ENCODE measurements around the gene ARCN1.

Gene ARCN1

GRCh38 chr11:118632577-118633318 is 60.5 kb downstream of the ARCN1 start:
- no peak for DNase-seq (ENCODE audit: low read depth)
- H3K4me3 ChIP-seq (ENCODE audit: low read depth, low read length): no peak overlapping the region

- DNase-seq (ENCODE audit: low read depth): no peak
Measured at GRCh38 chr11:118633319-118633690, 61.1 kb downstream of the ARCN1 start.

GRCh38 chr11:118633979-118634378 is 61.8 kb downstream of the ARCN1 start:
- no peak for DNase-seq (ENCODE audit: low read depth)
- no peak overlapping the region for H3K4me3 ChIP-seq (ENCODE audit: low read depth, low read length)

More at GRCh38 chr11:118633319-118633690, 61.1 kb downstream of the ARCN1 start:
- no peak overlapping the region for H3K4me3 ChIP-seq (ENCODE audit: low read depth, low read length)

- H3K4me3 ChIP-seq (ENCODE audit: low read depth, low read length): no peak overlapping the region
- DNase-seq (ENCODE audit: low read depth): no peak
Measured at GRCh38 chr11:118634431-118635236, 62.4 kb downstream of the ARCN1 start.

- no peak overlapping the region for H3K4me3 ChIP-seq (ENCODE audit: low read depth, low read length)
Measured at GRCh38 chr11:118635237-118635591, 63.0 kb downstream of the ARCN1 start.

GRCh38 chr11:118635642-118636041 is 63.4 kb downstream of the ARCN1 start:
- DNase-seq (ENCODE audit: low read depth): no peak
- no peak overlapping the region for H3K4me3 ChIP-seq (ENCODE audit: low read depth, low read length)

More at GRCh38 chr11:118635237-118635591, 63.0 kb downstream of the ARCN1 start:
- no peak for DNase-seq (ENCODE audit: low read depth)

- H3K4me3 ChIP-seq (ENCODE audit: low read depth, low read length): no peak overlapping the region
- DNase-seq (ENCODE audit: low read depth): no peak
Measured at GRCh38 chr11:118636569-118637290, 64.5 kb downstream of the ARCN1 start.

GRCh38 chr11:118638726-118639125 is 66.5 kb downstream of the ARCN1 start:
- no peak overlapping the region for H3K4me3 ChIP-seq (ENCODE audit: low read depth, low read length)
- no peak for DNase-seq (ENCODE audit: low read depth)

GRCh38 chr11:118639899-118640298 is 67.7 kb downstream of the ARCN1 start:
- no peak for DNase-seq (ENCODE audit: low read depth)
- no peak overlapping the region for H3K4me3 ChIP-seq (ENCODE audit: low read depth, low read length)

- no peak overlapping the region for H3K4me3 ChIP-seq (ENCODE audit: low read depth, low read length)
- DNase-seq (ENCODE audit: low read depth): no peak
Measured at GRCh38 chr11:118640332-118641154, 68.3 kb downstream of the ARCN1 start.

GRCh38 chr11:118641397-118642019 is 69.3 kb downstream of the ARCN1 start:
- no peak for DNase-seq (ENCODE audit: low read depth)

GRCh38 chr11:118643142-118643994 is 71.2 kb downstream of the ARCN1 start:
- DNase-seq (ENCODE audit: low read depth): no peak
- H3K4me3 ChIP-seq (ENCODE audit: low read depth, low read length): no peak overlapping the region

More at GRCh38 chr11:118641397-118642019, 69.3 kb downstream of the ARCN1 start:
- H3K4me3 ChIP-seq (ENCODE audit: low read depth, low read length): no peak overlapping the region

- H3K4me3 ChIP-seq (ENCODE audit: low read depth, low read length): no peak overlapping the region
- no peak for DNase-seq (ENCODE audit: low read depth)
Measured at GRCh38 chr11:118643995-118644345, 71.8 kb downstream of the ARCN1 start.

GRCh38 chr11:118644496-118644895 is 72.3 kb downstream of the ARCN1 start:
- DNase-seq (ENCODE audit: low read depth): no peak
- H3K4me3 ChIP-seq (ENCODE audit: low read depth, low read length): no peak overlapping the region

- no peak for DNase-seq (ENCODE audit: low read depth)
- no peak overlapping the region for H3K4me3 ChIP-seq (ENCODE audit: low read depth, low read length)
Measured at GRCh38 chr11:118645066-118645715, 73.0 kb downstream of the ARCN1 start.

GRCh38 chr11:118646393-118646792 is 74.2 kb downstream of the ARCN1 start:
- no peak overlapping the region for H3K4me3 ChIP-seq (ENCODE audit: low read depth, low read length)
- DNase-seq (ENCODE audit: low read depth): no peak

GRCh38 chr11:118648291-118648690 is 76.1 kb downstream of the ARCN1 start:
- no peak for DNase-seq (ENCODE audit: low read depth)
- no peak overlapping the region for H3K4me3 ChIP-seq (ENCODE audit: low read depth, low read length)

- DNase-seq (ENCODE audit: low read depth): no peak
- no peak overlapping the region for H3K4me3 ChIP-seq (ENCODE audit: low read depth, low read length)
Measured at GRCh38 chr11:118649941-118650340, 77.7 kb downstream of the ARCN1 start.
